Right lung (tissue), 5 donors: Measurements from ENCODE around the gene CENPX. TPM values are rescaled to one million over a fixed set of nuclear protein-coding genes. Genes with fewer than 3 reads are reported as not detected.
A peak's percentile ranks its signal among the peaks of the same experiment; 100 is the strongest.
"Not testable (repeated sequence)": the region's sequence is repeated elsewhere in the genome, so short reads cannot be mapped to it uniquely, and the experiment has no call there.

Experiments used
- DNase-seq, 2 donors: peaks; one replicate each; pipeline ENCODE4 v3.0.0-alpha.2; 2013
- polyA plus RNA-seq, 5 donors: library from polyadenylated mRNA; unstranded; fragments of 120-200 nt; gene quantifications; one replicate each; pipeline versions ENCODE4 v1.2.1 to v1.2.3, GENCODE V29; 2013; ENCODE audit warnings: inconsistent platforms in 1 of 5, low replicate concordance in 1 of 5; ENCODE audit not compliant: insufficient read length in 5 of 5, insufficient read depth in 1 of 5

CENPX gene
- polyA plus RNA-seq, 5 donors = 43.6 to 68.6 (median 50.9) TPM

GRCh38 chr17:82043507-82043906 is 20.8 kb upstream of the CENPX start:
- no peak for DNase-seq

DNA sequence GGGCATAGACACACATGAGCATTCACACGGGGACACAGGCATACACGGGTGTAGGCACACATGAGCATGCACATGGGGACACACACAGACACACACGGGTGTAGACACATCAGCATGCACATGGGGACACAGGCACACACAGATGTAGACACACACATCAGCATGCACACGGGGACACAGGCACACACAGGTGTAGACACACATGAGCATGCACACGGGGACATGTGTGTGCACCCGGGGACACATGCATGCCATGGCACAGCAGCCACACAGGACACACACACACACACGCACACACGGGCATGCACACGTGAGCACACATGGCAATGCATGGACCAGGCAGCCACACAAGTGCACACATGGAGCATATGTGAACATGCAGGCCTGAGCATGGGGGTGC is 20.0 kb upstream of the CENPX start:
- DNase-seq = no peak

DNA sequence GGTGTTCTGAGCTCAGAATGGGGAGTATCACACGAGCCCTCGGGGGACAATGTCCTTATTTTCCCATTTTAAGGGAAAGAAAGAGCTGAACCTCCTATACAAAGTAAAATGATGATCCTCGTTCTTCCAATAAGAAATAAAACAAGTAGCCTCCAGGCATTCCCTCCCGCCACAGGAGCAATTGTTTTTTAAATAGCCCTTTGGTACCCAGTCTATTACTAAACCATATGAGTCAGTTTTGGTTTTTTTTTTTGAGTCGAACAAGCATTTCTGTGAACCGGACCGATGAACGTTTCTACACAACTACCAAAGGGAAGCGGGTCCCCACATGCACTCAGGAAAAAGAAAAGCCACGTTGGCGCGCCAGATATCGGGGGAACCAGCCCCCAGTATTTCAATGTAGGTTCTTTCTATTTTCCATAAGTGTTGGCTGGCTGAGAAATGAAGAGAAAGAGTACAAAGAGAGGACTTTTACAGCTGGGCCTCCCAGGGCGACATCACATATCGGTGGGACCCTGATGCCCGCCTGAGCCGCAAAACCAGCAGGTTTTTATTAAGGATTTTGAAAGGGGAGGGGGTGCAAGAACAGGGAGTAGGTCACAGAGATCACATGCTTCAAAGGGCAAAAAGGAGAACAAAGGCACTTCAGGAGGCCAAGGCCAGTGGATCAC is 18.6 kb upstream of the CENPX start:
- DNase-seq = no peak

DNA sequence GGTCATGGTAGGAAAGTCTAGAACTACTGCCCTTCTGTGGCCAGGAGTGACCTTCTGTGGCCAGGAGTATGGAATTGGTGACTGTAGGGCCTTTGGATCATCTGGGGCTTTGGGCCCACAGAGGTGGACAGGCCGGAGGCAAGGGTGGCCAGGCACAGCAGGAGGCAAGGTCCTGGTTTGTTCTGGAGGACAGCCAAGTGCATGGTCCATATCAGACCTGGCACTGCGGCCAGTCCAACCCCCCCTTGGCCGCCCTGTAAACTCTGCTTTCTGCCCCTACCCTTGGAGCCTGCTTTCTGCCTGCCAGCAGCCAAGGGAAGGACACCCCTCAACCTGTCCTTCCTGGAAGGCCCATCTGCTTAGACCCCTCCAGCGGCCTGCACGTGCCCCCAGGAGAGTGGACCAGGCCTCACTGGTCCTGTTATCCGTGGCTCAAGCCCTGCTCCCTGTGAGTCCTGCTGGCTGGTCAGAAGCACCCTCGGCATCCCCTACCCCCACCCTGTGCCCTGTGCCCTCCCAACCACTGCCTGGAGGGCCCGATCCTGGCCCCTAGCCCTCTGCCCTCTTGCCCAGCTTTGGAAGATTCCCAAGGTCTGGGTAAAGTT is 17.1 kb upstream of the CENPX start:
- no peak for DNase-seq

DNA sequence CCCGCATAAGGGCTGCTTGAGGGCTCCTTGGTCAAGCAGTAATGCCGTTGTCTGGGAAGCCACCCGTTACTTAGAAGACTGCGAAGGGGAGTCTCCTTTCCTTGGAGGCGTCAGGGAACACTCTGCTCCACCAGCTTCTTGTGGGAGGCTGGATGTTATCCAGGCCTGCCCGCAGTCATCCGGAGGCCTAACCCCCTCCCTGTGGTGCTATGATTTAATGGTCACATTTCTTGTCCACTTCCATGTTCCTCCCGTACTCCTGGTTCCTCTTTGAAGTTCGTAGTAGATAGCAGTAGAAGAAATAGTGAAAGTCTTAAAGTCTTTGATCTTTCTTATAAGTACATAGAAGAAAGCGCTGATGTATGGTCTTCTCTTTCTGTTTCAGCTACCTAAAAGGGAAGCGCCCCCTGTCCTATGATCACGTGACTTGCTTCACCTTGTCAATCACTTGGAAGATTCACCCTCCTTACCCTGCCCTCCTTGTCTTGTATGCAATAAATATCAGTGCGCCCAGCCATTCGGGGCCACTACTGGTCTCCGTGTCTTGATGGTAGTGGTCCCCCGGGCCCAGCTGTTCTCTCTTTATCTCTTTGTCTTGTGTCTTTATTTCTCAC is 16.2 kb upstream of the CENPX start:
- not testable (repeated sequence) for DNase-seq

DNA sequence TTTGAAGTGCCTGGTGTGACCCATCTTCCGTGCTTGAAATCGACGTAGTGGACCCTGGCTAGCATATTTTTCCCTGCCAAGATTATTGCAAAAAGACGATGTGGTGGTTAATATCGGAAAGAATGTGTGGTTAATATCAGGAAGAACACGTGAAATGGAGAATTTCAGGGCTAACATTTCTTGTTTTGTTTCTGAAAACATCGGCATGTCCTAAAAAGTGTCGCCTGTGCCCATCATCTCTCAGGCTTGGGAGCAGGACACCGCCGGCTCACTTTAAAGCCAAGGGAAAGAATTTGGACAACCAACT is 15.2 kb upstream of the CENPX start:
- no peak for DNase-seq

GRCh38 chr17:82037092-82037888 is 14.6 kb upstream of the CENPX start, which contains the start of gene DCXR:
TSS of gene DCXR (minus strand) at chr17:82037697. CDS start at chr17:82037682, 15 bp downstream.
- peak; percentile 94 to 96 for DNase-seq

- no peak for DNase-seq
Measured at GRCh38 chr17:82036634-82037091, 14.0 kb upstream of the CENPX start.

GRCh38 chr17:82035956-82036633 is 13.4 kb upstream of the CENPX start:
- DNase-seq = no peak

DNA sequence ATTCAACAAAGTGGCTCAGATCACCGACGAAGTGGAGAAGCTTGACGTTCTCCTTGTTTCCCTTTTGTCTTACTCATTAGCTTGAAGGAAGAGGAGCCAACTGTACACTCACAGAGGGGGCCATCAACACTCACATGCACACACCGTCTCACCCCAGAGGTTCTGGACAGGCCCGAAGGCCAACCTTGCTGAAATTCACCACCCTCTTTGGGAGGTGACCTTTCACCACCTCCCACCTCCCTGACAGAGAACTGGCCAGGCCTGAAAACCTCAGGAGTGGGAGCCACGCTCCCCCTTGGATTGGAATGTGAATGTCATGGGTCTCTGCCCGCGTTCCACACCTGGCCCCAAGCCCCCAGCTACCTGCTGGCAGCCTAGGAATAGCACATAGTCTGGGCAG is 12.8 kb upstream of the CENPX start:
- no peak for DNase-seq

- no peak for DNase-seq
Measured at GRCh38 chr17:82034371-82035011, 11.8 kb upstream of the CENPX start.

DNA sequence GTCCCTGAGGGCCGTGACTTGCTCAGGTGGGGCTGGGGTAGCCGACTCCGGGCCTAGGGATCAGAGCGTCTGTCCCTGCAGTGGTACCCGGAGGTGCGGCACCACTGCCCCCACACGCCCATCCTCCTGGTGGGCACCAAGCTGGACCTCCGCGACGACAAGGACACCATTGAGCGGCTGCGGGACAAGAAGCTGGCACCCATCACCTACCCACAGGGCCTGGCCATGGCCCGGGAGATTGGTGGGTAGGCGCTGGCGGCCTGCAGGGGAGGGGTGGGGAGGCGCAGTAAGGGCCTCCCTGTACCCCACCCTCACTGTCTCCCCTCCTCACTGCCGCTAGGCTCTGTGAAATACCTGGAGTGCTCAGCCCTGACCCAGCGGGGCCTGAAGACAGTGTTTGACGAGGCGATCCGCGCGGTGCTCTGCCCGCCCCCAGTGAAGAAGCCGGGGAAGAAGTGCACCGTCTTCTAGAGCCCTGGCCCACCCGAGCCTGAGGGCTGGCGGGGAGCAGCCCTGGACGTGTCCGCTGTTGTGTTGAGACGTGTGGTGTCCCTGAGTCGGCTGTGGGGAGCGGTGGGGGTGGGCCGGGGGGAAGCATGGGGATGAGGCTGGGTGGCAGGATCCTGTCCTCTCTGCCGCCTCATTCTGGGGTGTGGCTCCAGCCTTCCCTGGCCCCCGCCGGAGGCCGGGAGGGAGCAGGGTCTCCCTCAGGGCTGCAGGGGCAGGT is 10.8 kb upstream of the CENPX start:
- DNase-seq = no peak

- no peak for DNase-seq
Measured at GRCh38 chr17:82031885-82032627, 9.4 kb upstream of the CENPX start.

- no peak for DNase-seq
Measured at GRCh38 chr17:82031303-82031884, 8.7 kb upstream of the CENPX start, which contains the start of gene RAC3. TSS of gene RAC3 (plus strand) at chr17:82031678. CDS start at chr17:82031762, 84 bp downstream.

- DNase-seq = peak in 1 of 2 donors; percentile 73
Measured at GRCh38 chr17:82030470-82031302, 8.0 kb upstream of the CENPX start.

DNA sequence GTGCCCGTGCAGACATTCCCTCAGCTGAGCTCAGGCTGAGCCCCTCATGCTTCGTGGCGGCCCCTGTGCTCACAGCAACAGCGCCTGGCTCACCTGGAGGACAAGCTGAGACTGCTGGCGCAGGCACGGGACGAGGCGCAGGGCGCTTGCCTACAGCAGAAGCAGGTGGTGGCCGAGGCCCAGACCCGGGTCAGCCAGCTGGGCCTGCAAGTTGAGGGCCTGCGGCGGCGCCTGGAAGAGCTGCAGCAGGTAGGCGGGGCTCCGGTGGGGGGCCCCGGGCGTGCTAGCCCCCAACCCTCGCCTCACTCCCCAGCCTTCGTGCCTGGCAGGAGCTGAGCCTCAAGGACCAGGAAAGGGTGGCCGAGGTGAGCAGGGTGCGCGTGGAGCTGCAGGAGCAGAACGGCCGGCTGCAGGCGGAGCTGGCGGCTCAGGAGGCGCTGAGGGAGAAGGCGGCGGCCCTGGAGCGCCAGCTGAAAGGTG is 7.4 kb upstream of the CENPX start:
- no peak for DNase-seq

DNA sequence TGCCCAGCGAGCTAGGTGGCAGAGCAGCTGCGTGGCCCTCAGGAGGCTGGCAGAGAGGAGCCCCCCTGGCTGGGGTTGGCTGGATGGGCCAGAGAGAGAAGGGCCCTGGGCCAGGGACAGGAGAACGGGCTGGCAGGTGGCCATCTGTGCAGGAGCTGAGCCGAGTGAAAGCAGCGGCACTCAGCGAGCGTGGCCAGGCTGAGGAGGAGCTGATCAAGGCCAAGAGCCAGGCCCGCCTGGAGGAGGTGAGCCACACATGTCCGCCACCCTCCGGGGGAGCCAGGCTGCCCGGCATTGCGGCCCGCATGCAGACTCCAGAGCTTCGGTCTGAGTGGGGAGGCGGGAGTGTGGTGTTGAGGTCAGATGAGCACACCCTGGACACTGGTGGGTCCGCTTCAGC is 6.7 kb upstream of the CENPX start:
- no peak for DNase-seq

DNA sequence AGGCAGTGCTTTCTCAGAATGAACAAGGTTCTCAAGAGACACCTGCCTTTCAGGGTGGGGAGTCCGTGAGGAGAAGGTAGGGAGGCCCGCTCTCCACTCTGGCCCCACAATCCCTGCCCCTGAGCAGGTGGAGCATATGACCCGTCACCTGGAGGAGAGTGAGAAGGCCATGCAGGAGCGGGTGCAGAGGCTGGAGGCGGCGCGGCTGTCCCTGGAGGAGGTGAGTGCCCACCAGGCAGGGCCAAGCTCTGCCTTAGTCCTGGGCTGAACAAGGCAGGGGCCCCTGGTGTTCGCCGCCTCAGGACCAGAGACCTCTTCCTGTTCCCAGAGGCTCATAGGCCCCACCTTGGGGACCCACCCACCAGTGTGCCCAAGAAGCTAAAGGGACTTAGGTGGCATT is 6.3 kb upstream of the CENPX start:
- no peak for DNase-seq
